ENCODE results near the gene MAPK8IP2. TPM values are rescaled to one million over a fixed set of nuclear protein-coding genes. Genes with fewer than 3 reads are reported as not detected.

The MAPK8IP2 gene
- total and polyA plus RNA-seq, 2 of the 13 experiments (the other 11 are each of a cell fraction or from before 2014, with no cell fraction given): 1.3 to 2.6 TPM

DNA sequence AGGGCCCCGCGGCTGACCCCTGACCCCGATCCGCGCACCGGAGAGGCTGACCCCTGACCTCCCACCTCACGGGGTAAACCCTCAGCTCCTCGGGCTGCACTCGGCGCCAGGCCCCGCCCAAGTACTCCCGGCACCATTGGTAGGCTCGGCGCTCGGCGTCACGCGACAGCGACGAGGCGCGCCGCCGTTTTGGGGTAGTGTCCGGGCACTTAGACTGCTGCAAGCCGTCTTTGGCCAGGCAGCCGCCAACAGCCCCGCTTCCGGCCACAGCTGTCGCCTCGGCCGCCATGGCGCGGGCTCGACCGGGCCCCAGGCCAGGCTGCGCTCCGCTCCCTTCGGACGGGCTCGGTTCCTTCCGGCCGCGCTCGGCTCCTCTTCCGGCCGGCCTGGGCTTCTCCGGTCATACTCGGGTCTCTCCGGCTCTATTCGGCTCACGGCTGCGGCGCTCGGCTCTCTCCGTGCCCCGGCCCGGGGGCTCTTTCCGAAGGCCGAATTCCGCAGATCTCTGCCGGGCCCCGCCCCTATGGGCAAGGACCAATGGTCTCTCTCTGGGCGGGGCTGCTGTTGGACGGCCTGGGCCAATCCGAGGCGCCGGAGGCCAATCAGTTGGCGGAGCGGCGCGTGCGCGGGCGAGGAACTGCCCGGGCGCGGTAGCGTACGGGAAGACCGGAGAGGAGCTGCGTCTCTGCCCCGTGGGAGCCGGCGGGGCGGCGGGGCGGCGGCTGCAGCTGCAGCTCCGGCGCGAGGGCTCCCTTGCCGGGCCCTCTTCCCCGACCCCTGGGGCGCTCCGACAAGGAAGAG is 17.9 kb upstream of the MAPK8IP2 start, which contains the start of gene CHKB (continued):
- TF ChIP-seq ZNF614 (CRISPR knock-in tag; IDR thresholded peaks at IDR 0.05; ENCODE audit: borderline replicate concordance): 0 out of 2 replicates have a peak, but pooled peaks have one; percentile 31
- TF ChIP-seq THAP11 (CRISPR knock-in tag; IDR thresholded peaks at IDR 0.05): peak; percentile 56
- 0 out of 2 replicates have a peak, but pooled peaks have one; percentile 43 for TF ChIP-seq MIER2 (CRISPR knock-in tag; IDR thresholded peaks at IDR 0.05)
- TF ChIP-seq ZNF441 (CRISPR knock-in tag; IDR thresholded peaks at IDR 0.05; ENCODE audit: borderline replicate concordance): peak; percentile 42; the same call in 1 of the 2 replicates
- TF ChIP-seq KAT8 (CRISPR knock-in tag; IDR thresholded peaks at IDR 0.05): peak; percentile 59; the same call in 1 of the 2 replicates
- TF ChIP-seq, protein P1, sequence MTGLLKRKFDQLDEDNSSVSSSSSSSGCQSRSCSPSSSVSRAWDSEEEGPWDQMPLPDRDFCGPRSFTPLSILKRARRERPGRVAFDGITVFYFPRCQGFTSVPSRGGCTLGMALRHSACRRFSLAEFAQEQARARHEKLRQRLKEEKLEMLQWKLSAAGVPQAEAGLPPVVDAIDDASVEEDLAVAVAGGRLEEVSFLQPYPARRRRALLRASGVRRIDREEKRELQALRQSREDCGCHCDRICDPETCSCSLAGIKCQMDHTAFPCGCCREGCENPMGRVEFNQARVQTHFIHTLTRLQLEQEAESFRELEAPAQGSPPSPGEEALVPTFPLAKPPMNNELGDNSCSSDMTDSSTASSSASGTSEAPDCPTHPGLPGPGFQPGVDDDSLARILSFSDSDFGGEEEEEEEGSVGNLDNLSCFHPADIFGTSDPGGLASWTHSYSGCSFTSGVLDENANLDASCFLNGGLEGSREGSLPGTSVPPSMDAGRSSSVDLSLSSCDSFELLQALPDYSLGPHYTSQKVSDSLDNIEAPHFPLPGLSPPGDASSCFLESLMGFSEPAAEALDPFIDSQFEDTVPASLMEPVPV (CRISPR knock-in tag; IDR thresholded peaks at IDR 0.05): peak; percentile 51; the same call in 1 of the 2 replicates
- no peak; the same call in 1 of the 2 replicates for TF ChIP-seq ZNF264 (CRISPR knock-in tag; IDR thresholded peaks at IDR 0.05)
- no peak; the same call in 1 of the 2 replicates for TF ChIP-seq ZFP82 (CRISPR knock-in tag; IDR thresholded peaks at IDR 0.05; ENCODE audit: borderline replicate concordance)
- peak; percentile 30; the same call in 1 of the 2 replicates for TF ChIP-seq HDAC2 (CRISPR knock-in tag; IDR thresholded peaks at IDR 0.05)
- peak; percentile 98 for TF ChIP-seq NR2C2 (CRISPR knock-in tag; IDR thresholded peaks at IDR 0.05; ENCODE audit: borderline replicate concordance)
- peak; percentile 46 for TF ChIP-seq MED1 (CRISPR knock-in tag; IDR thresholded peaks at IDR 0.05)
- TF ChIP-seq RBM39 (IDR thresholded peaks at IDR 0.05; ENCODE audit: low read depth, low read length, poor library complexity, severe bottlenecking): no peak
- TF ChIP-seq, protein P2, sequence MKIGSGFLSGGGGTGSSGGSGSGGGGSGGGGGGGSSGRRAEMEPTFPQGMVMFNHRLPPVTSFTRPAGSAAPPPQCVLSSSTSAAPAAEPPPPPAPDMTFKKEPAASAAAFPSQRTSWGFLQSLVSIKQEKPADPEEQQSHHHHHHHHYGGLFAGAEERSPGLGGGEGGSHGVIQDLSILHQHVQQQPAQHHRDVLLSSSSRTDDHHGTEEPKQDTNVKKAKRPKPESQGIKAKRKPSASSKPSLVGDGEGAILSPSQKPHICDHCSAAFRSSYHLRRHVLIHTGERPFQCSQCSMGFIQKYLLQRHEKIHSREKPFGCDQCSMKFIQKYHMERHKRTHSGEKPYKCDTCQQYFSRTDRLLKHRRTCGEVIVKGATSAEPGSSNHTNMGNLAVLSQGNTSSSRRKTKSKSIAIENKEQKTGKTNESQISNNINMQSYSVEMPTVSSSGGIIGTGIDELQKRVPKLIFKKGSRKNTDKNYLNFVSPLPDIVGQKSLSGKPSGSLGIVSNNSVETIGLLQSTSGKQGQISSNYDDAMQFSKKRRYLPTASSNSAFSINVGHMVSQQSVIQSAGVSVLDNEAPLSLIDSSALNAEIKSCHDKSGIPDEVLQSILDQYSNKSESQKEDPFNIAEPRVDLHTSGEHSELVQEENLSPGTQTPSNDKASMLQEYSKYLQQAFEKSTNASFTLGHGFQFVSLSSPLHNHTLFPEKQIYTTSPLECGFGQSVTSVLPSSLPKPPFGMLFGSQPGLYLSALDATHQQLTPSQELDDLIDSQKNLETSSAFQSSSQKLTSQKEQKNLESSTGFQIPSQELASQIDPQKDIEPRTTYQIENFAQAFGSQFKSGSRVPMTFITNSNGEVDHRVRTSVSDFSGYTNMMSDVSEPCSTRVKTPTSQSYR (CRISPR knock-in tag; IDR thresholded peaks at IDR 0.05; ENCODE audit: borderline replicate concordance): no peak; the same call in 1 of the 2 replicates
- TF ChIP-seq HNRNPL (IDR thresholded peaks at IDR 0.05; ENCODE audit: low read depth, low read length): no peak
- 0 out of 2 replicates have a peak, but pooled peaks have one; percentile 60 for TF ChIP-seq ZNF446 (CRISPR knock-in tag; IDR thresholded peaks at IDR 0.05)
- TF ChIP-seq, protein P3, sequence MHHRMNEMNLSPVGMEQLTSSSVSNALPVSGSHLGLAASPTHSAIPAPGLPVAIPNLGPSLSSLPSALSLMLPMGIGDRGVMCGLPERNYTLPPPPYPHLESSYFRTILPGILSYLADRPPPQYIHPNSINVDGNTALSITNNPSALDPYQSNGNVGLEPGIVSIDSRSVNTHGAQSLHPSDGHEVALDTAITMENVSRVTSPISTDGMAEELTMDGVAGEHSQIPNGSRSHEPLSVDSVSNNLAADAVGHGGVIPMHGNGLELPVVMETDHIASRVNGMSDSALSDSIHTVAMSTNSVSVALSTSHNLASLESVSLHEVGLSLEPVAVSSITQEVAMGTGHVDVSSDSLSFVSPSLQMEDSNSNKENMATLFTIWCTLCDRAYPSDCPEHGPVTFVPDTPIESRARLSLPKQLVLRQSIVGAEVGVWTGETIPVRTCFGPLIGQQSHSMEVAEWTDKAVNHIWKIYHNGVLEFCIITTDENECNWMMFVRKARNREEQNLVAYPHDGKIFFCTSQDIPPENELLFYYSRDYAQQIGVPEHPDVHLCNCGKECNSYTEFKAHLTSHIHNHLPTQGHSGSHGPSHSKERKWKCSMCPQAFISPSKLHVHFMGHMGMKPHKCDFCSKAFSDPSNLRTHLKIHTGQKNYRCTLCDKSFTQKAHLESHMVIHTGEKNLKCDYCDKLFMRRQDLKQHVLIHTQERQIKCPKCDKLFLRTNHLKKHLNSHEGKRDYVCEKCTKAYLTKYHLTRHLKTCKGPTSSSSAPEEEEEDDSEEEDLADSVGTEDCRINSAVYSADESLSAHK (CRISPR knock-in tag; IDR thresholded peaks at IDR 0.05; ENCODE audit: borderline replicate concordance): no peak
- TF ChIP-seq, protein P4, sequence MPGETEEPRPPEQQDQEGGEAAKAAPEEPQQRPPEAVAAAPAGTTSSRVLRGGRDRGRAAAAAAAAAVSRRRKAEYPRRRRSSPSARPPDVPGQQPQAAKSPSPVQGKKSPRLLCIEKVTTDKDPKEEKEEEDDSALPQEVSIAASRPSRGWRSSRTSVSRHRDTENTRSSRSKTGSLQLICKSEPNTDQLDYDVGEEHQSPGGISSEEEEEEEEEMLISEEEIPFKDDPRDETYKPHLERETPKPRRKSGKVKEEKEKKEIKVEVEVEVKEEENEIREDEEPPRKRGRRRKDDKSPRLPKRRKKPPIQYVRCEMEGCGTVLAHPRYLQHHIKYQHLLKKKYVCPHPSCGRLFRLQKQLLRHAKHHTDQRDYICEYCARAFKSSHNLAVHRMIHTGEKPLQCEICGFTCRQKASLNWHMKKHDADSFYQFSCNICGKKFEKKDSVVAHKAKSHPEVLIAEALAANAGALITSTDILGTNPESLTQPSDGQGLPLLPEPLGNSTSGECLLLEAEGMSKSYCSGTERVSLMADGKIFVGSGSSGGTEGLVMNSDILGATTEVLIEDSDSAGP (CRISPR knock-in tag; IDR thresholded peaks at IDR 0.05; ENCODE audit: borderline replicate concordance): peak; percentile 69; the same call in 1 of the 2 replicates
- peak; percentile 38; the same call in 1 of the 2 replicates for TF ChIP-seq BHLHE40 (IDR thresholded peaks at IDR 0.05; ENCODE audit: low read length)
- 0 out of 2 replicates have a peak, but pooled peaks have one; percentile 83 for TF ChIP-seq WIZ (CRISPR knock-in tag; IDR thresholded peaks at IDR 0.05)
- TF ChIP-seq ZNF746 (CRISPR knock-in tag; IDR thresholded peaks at IDR 0.05): peak; percentile 46
